ENCODE measurements around the gene ARID4B.

- TF ChIP-seq EZH2 (IDR thresholded peaks at IDR 0.05; ENCODE audit: low read length, unreplicated experiment) = no peak
- no peak for TF ChIP-seq EZH2phosphoT487 (IDR thresholded peaks at IDR 0.05; ENCODE audit: borderline replicate concordance, low read length)
- no peak for TF ChIP-seq CTCF (conservative IDR thresholded peaks at IDR 0.05; ENCODE audit: low read depth, low read length)
Measured at GRCh38 chr1:235287208-235287882, 40.6 kb downstream of the ARID4B start.
